ENCODE results near the gene ADH7. TPM values are rescaled to one million over a fixed set of nuclear protein-coding genes. Genes with fewer than 3 reads are reported as not detected.

ADH7 gene
- polyA plus RNA-seq, 3 donors = not detected

DNA sequence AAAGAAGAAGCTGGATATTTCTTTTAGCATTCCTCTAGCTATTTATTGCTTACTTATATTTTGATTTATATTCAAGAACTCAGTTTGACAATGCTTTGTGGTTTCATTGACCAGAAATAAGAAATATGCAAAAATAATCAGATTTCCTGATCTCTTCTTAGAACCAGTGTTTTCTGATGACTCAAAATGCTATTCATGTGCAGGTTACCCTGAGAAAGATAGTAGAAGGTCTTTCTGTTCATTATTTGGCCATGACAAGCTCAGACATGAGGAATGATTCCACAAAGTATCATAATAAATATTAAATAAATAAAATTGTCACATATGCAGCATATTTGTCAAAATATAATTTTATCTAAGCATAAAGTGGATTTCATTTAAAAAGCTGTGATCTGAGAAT, 24.1 kb downstream of the ADH7 start:
- H3K27me3 Mint-ChIP-seq (ENCODE audit: low read depth in 3 of 3) = peaks cover 0 to 5% (median 2%) of the 10 kb centered on the region in 3 donors
- TF ChIP-seq, protein P1, sequence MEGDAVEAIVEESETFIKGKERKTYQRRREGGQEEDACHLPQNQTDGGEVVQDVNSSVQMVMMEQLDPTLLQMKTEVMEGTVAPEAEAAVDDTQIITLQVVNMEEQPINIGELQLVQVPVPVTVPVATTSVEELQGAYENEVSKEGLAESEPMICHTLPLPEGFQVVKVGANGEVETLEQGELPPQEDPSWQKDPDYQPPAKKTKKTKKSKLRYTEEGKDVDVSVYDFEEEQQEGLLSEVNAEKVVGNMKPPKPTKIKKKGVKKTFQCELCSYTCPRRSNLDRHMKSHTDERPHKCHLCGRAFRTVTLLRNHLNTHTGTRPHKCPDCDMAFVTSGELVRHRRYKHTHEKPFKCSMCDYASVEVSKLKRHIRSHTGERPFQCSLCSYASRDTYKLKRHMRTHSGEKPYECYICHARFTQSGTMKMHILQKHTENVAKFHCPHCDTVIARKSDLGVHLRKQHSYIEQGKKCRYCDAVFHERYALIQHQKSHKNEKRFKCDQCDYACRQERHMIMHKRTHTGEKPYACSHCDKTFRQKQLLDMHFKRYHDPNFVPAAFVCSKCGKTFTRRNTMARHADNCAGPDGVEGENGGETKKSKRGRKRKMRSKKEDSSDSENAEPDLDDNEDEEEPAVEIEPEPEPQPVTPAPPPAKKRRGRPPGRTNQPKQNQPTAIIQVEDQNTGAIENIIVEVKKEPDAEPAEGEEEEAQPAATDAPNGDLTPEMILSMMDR (IDR thresholded peaks at IDR 0.05) = no peak
- Histone ChIP-seq H3K4me1 (ENCODE audit: control insufficient read depth in 1 of 2, insufficient read depth in 2 of 2, low read length in 2 of 2) (no peaks in the 10 kb centered on the region), H3K4me3 (replicated peaks in 1 of 3; ENCODE audit: low read depth in 2 of 3, low read length in 3 of 3) (no peak overlapping the region), H3K27me3 (ENCODE audit: control insufficient read depth in 2 of 2, insufficient read depth in 2 of 2, low read length in 2 of 2) (no peaks in the 10 kb centered on the region), H3K9ac (ENCODE audit: insufficient read depth, low read length, poor library complexity, severe bottlenecking) (no peak overlapping the region), H3K27ac (ENCODE audit: low read depth in 1 of 2, low read length in 2 of 2) (no peak overlapping the region), H3K36me3 (replicated peaks in 1 of 2; ENCODE audit: control insufficient read depth in 1 of 2, insufficient read depth in 2 of 2, low read length in 2 of 2) (no peaks in the 10 kb centered on the region), H3K4me2 (replicated peaks; ENCODE audit: extremely low read depth, low read length, poor library complexity, severe bottlenecking) (no peak overlapping the region), H2AFZ (ENCODE audit: insufficient read depth, low read depth, low read length, poor library complexity, severe bottlenecking) (no peak overlapping the region), H3K79me2 (ENCODE audit: insufficient read depth, low read length) (no peaks in the 10 kb centered on the region), H4K20me1 (ENCODE audit: insufficient read depth, low read length) (no peaks in the 10 kb centered on the region), H3K9me3 (replicated peaks in 1 of 2; ENCODE audit: control insufficient read depth in 1 of 2, insufficient read depth in 1 of 2, low read length in 2 of 2) (no peaks in the 10 kb centered on the region)
- H3K36me3 Mint-ChIP-seq = no peaks in the 10 kb centered on the region
- H3K4me1 Mint-ChIP-seq = no peaks in the 10 kb centered on the region
- H3K4me3 Mint-ChIP-seq = no peak overlapping the region
- no peak overlapping the region for H3K27ac Mint-ChIP-seq
- H3K9me3 Mint-ChIP-seq = peaks cover 0 to 3% (median 0%) of the 10 kb centered on the region in 7 donors
- DNase-seq = no peak
- intact Hi-C loops (cut with micrococcal nuclease) = no loop called here

DNA sequence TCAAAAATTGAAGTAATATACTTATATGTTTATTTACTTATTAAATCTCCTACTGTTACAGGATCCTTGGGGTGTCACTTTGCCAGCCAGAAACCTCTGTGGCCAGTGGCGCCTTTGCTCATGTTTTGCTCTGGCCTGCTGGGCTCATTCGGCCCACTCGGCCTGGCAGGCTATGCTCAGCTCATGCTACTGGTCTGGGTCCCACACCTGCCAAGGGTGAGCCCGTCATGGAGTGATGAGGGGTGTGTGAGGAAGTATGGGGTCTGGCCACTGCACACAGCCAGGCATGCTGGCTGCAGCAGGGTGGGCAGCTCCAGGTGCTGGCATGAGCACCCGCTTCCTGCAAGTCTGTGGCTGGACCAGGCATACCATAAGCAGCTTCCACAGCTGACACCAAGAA, 25.1 kb downstream of the ADH7 start:
- no peak for DNase-seq
- H3K27me3 Mint-ChIP-seq (ENCODE audit: low read depth in 3 of 3) = peaks cover 0 to 5% (median 2%) of the 10 kb centered on the region in 3 donors
- no peak overlapping the region for H3K4me2 ChIP-seq (replicated peaks; ENCODE audit: extremely low read depth, low read length, poor library complexity, severe bottlenecking)
- no peak overlapping the region for H3K27ac ChIP-seq (ENCODE audit: low read depth in 1 of 2, low read length in 2 of 2)
- no peaks in the 10 kb centered on the region for H3K36me3 ChIP-seq (replicated peaks in 1 of 2; ENCODE audit: control insufficient read depth in 1 of 2, insufficient read depth in 2 of 2, low read length in 2 of 2)
- H3K4me1 ChIP-seq (ENCODE audit: control insufficient read depth in 1 of 2, insufficient read depth in 2 of 2, low read length in 2 of 2) = peaks cover 0 to 3% of the 10 kb centered on the region in 2 donors
- no peak overlapping the region for H3K4me3 Mint-ChIP-seq
- no peaks in the 10 kb centered on the region for H3K79me2 ChIP-seq (ENCODE audit: insufficient read depth, low read length)
- no peak overlapping the region for H3K9ac ChIP-seq (ENCODE audit: insufficient read depth, low read length, poor library complexity, severe bottlenecking)
- H3K9me3 Mint-ChIP-seq = peaks cover 0 to 1% (median 0%) of the 10 kb centered on the region in 7 donors
- H3K27ac Mint-ChIP-seq = no peak overlapping the region
- H3K27me3 ChIP-seq (ENCODE audit: control insufficient read depth in 2 of 2, insufficient read depth in 2 of 2, low read length in 2 of 2) = no peaks in the 10 kb centered on the region
- no peak overlapping the region for H3K4me3 ChIP-seq (replicated peaks in 1 of 3; ENCODE audit: low read depth in 2 of 3, low read length in 3 of 3)
- intact Hi-C loops (cut with micrococcal nuclease) = no loop called here
- H3K36me3 Mint-ChIP-seq = no peaks in the 10 kb centered on the region
- peaks cover 3% of the 10 kb centered on the region for H3K4me1 Mint-ChIP-seq
- 86% methylated on average over 5 of the region's 5 CpGs for WGBS (ENCODE audit: insufficient coverage)
- no peaks in the 10 kb centered on the region for H4K20me1 ChIP-seq (ENCODE audit: insufficient read depth, low read length)
- no peaks in the 10 kb centered on the region for H3K9me3 ChIP-seq (replicated peaks in 1 of 2; ENCODE audit: control insufficient read depth in 1 of 2, insufficient read depth in 1 of 2, low read length in 2 of 2)
- H2AFZ ChIP-seq (ENCODE audit: insufficient read depth, low read depth, low read length, poor library complexity, severe bottlenecking) = no peak overlapping the region
- TF ChIP-seq, protein P1 (IDR thresholded peaks at IDR 0.05) = no peak
